IMR-90 (cell line): Measurements from ENCODE around the gene NKAIN4. TPM values are rescaled to one million over a fixed set of nuclear protein-coding genes. Genes with fewer than 3 reads are reported as not detected.

Experiments used
- ATAC-seq: fragments of 200-7000 bp; cut with Tn5 transposase; 2 replicates; pipeline ENCODE4 v1.9.1; 2020; ENCODE audit warnings: low read depth, mild to moderate bottlenecking, moderate library complexity
- BruUV-seq: library from RNA; stranded (reverse); fragments of 400-500 nt; replicated peaks from 2 replicates; lab custom pipeline; 2021; lab: Mats Ljungman, UMichigan
- CTCF ChIA-PET: fragments of 300-600 bp; formaldehyde crosslinking; extraction: SDS; loops from one replicate; lab custom pipeline; 2021; ENCODE audit warnings: antibody characterized with exemption; lab: Yijun Ruan, JAX
- POLR2A ChIA-PET: fragments of 300-600 bp; sonication (Branson Sonifier 250); formaldehyde crosslinking; loops from one replicate; lab custom pipeline; 2022; ENCODE audit warnings: antibody characterized with exemption; ENCODE audit not compliant: unreplicated experiment; lab: Charles Lee
- DNase-seq: peaks from one replicate; pipeline ENCODE4 v3.0.0; 2013
- H2AFZ ChIP-seq: replicated peaks from 2 replicates; pipeline ENCODE3; 2013; ENCODE audit warnings: low read length, mild to moderate bottlenecking; ENCODE audit not compliant: poor library complexity
- H2AK5ac ChIP-seq: 2 replicates; pipeline ENCODE4 v1.6.1; 2013; ENCODE audit warnings: low read depth, low read length, inconsistent platforms
- H2AK9ac ChIP-seq: replicated peaks from 2 replicates; pipeline ENCODE3; 2013; ENCODE audit warnings: mild to moderate bottlenecking, low read depth, low read length, moderate library complexity; ENCODE audit not compliant: poor library complexity
- H2BK120ac ChIP-seq: 2 replicates; pipeline ENCODE4 v1.6.1; 2013; ENCODE audit warnings: low read depth, low read length, inconsistent platforms
- H2BK15ac ChIP-seq: 3 replicates; pipeline ENCODE4 v1.6.1; 2013; ENCODE audit warnings: low read depth, low read length, inconsistent platforms
- H2BK20ac ChIP-seq: 2 replicates; pipeline ENCODE4 v1.6.1; 2013; ENCODE audit warnings: low read depth, mild to moderate bottlenecking, inconsistent platforms, low read length, moderate library complexity
- H2BK5ac ChIP-seq: 2 replicates; pipeline ENCODE4 v1.6.1; 2013; ENCODE audit warnings: mild to moderate bottlenecking, low read depth, low read length, inconsistent platforms; ENCODE audit not compliant: poor library complexity, severe bottlenecking
- H3K14ac ChIP-seq: replicated peaks from 2 replicates; pipeline ENCODE4 v1.6.1; 2013; ENCODE audit warnings: low read depth, low read length, inconsistent platforms
- H3K18ac ChIP-seq: 2 replicates; pipeline ENCODE4 v1.6.1; 2013; ENCODE audit warnings: low read depth, low read length, control low read depth
- H3K23ac ChIP-seq: 2 replicates; pipeline ENCODE4 v1.6.1; 2013; ENCODE audit warnings: low read depth, low read length, inconsistent platforms
- H3K27ac ChIP-seq: 2 replicates; pipeline ENCODE4 v1.5.1; 2013; ENCODE audit warnings: mild to moderate bottlenecking, control low read depth, low read length; ENCODE audit not compliant: insufficient read depth
- H3K27me3 ChIP-seq: 2 replicates; pipeline ENCODE4 v1.6.1; 2013; ENCODE audit warnings: low read length; ENCODE audit not compliant: control insufficient read depth, insufficient read depth
- H3K36me3 ChIP-seq: 2 replicates; pipeline ENCODE4 v1.6.1; 2013; ENCODE audit warnings: low read length, mixed read lengths; ENCODE audit not compliant: control insufficient read depth, insufficient read depth
- H3K4ac ChIP-seq: 2 replicates; pipeline ENCODE4 v1.6.1; 2013; ENCODE audit warnings: low read depth, low read length, inconsistent platforms
- H3K4me1 ChIP-seq: 2 replicates; pipeline ENCODE4 v1.6.1; 2013; ENCODE audit warnings: low read length, mixed read lengths; ENCODE audit not compliant: control insufficient read depth, insufficient read depth
- H3K4me2 ChIP-seq: 2 replicates; pipeline ENCODE4 v1.6.1; 2013; ENCODE audit warnings: low read depth, mild to moderate bottlenecking, control low read depth, low read length, moderate library complexity
- H3K4me3 ChIP-seq: 2 replicates; pipeline ENCODE4 v1.5.1; 2013; ENCODE audit warnings: low read depth, mild to moderate bottlenecking, control low read depth, low read length, moderate library complexity; ENCODE audit not compliant: insufficient read depth
- H3K56ac ChIP-seq: 2 replicates; pipeline ENCODE4 v1.6.1; 2013; ENCODE audit warnings: low read length, inconsistent platforms; ENCODE audit not compliant: insufficient read depth; ENCODE audit errors: extremely low read depth
- H3K79me1 ChIP-seq, 2 experiments: 2 replicates each; pipeline ENCODE4 v1.6.1; 2013; ENCODE audit warnings: low read length in 2 of 2, inconsistent platforms in 1 of 2, low read depth in 1 of 2
- H3K9ac ChIP-seq: 2 replicates; pipeline ENCODE4 v1.6.1; 2013; ENCODE audit warnings: low read depth, low read length, control low read depth
- H3K9me1 ChIP-seq: 2 replicates; pipeline ENCODE4 v1.6.1; 2013; ENCODE audit warnings: low read length, inconsistent platforms; ENCODE audit not compliant: insufficient read depth
- H3K9me3 ChIP-seq: 2 replicates; pipeline ENCODE4 v1.6.1; 2013; ENCODE audit warnings: low read length; ENCODE audit not compliant: control insufficient read depth, insufficient read depth
- H4K20me1 ChIP-seq: 2 replicates; pipeline ENCODE4 v1.6.1; 2013; ENCODE audit warnings: low read length, inconsistent platforms; ENCODE audit not compliant: insufficient read depth
- H4K5ac ChIP-seq: 2 replicates; pipeline ENCODE4 v1.6.1; 2013; ENCODE audit warnings: mild to moderate bottlenecking, low read depth, low read length, control low read depth
- H4K8ac ChIP-seq, 2 experiments: 2 replicates each; pipeline ENCODE4 v1.6.1; 2013; ENCODE audit warnings: low read depth in 2 of 2, low read length in 2 of 2, control low read depth in 1 of 2, inconsistent platforms in 1 of 2
- H4K91ac ChIP-seq: 2 replicates; pipeline ENCODE4 v1.6.1; 2013; ENCODE audit warnings: low read depth, low read length, inconsistent platforms; ENCODE audit not compliant: insufficient read depth
- BHLHE40 ChIP-seq: fragments of 150-350 bp; IDR thresholded peaks from 2 replicates; pipeline ENCODE4 v1.6.1; 2016; ENCODE audit warnings: mild to moderate bottlenecking, low read depth, low read length
- CEBPB ChIP-seq: IDR thresholded peaks from 2 replicates; pipeline ENCODE4 v1.6.1; 2012; ENCODE audit warnings: low read depth, low read length, improper control_type of control experiment
- CHD1 ChIP-seq: IDR thresholded peaks from 2 replicates; pipeline ENCODE4 v1.6.1; 2012; ENCODE audit warnings: low read depth, low read length, improper control_type of control experiment
- FOS ChIP-seq: fragments of 150-350 bp; IDR thresholded peaks from 2 replicates; pipeline ENCODE4 v1.6.1; 2016; ENCODE audit warnings: low read depth, low read length
- MAZ ChIP-seq: IDR thresholded peaks from 2 replicates; pipeline ENCODE4 v1.6.1; 2012; ENCODE audit warnings: low read depth, mild to moderate bottlenecking, low read length, improper control_type of control experiment, moderate library complexity, borderline replicate concordance
- MXI1 ChIP-seq: IDR thresholded peaks from 2 replicates; pipeline ENCODE4 v1.6.1; 2012; ENCODE audit warnings: low read depth, mild to moderate bottlenecking, low read length, moderate library complexity, borderline replicate concordance
- NFE2L2 ChIP-seq: fragments of 150-350 bp; IDR thresholded peaks from 2 replicates; pipeline ENCODE4 v1.6.1; 2016; ENCODE audit warnings: low read depth, mild to moderate bottlenecking, low read length
- POLR2A ChIP-seq: IDR thresholded peaks from 2 replicates; pipeline ENCODE4 v1.6.1; 2012; ENCODE audit warnings: mild to moderate bottlenecking, low read depth, low read length
- RAD21 ChIP-seq: IDR thresholded peaks from 2 replicates; pipeline ENCODE4 v1.6.1; 2012; ENCODE audit warnings: low read length, improper control_type of control experiment
- RCOR1 ChIP-seq: IDR thresholded peaks from 2 replicates; pipeline ENCODE4 v1.6.1; 2012; ENCODE audit warnings: mild to moderate bottlenecking, low read length, improper control_type of control experiment; ENCODE audit not compliant: insufficient replicate concordance
- RFX5 ChIP-seq: IDR thresholded peaks from 2 replicates; pipeline ENCODE4 v1.8.0; 2012; ENCODE audit warnings: low read depth, mild to moderate bottlenecking, low read length, moderate library complexity
- SMC3 ChIP-seq: fragments of 150-350 bp; IDR thresholded peaks from 2 replicates; pipeline ENCODE4 v1.6.1; 2016; ENCODE audit warnings: low read depth, mild to moderate bottlenecking, antibody characterized with exemption, low read length, moderate library complexity
- WGBS, 2 experiments: methylation state at CpG; one replicate each; pipeline versions ENCODE4 v1.1.5 to v1.1.7; 2013; ENCODE audit warnings: missing lambda C conversion rate in 2 of 2; ENCODE audit not compliant: insufficient read length in 1 of 2; ENCODE audit errors: extremely low coverage in 2 of 2; 5-methylcytosine and 5-hydroxymethylcytosine counted together
- dilution Hi-C: fragments of 300-500 bp; cut with HindIII; formaldehyde crosslinking; loops from one replicate; pipeline ENCODE4 v1.14.3; 2018; ENCODE audit warnings: low sequenced_read_pairs; ENCODE audit not compliant: unreplicated experiment
- in situ Hi-C: fragments of 300-500 bp; cut with MboI; formaldehyde crosslinking; loops from 3 replicates; pipeline ENCODE4 v1.14.3; 2019; ENCODE audit warnings: low sequenced_read_pairs, inconsistent platforms, mixed read lengths
- intact Hi-C: fragments of 100-400 bp; cut with micrococcal nuclease; formaldehyde crosslinking; loops from 2 replicates; pipeline ENCODE4 v1.10.0; 2022
- polyA plus RNA-seq, 3 experiments: library from polyadenylated mRNA; depleted of rRNA; stranded (reverse); fragments of >200 nt; gene quantifications; 2 replicates each; pipeline ENCODE4 v1.2.3, GENCODE V29; 2012; ENCODE audit warnings: low replicate concordance in 1 of 3
- total RNA-seq: library from RNA; depleted of rRNA; stranded (reverse); fragments of >200 nt; gene quantifications from 2 replicates; pipeline ENCODE4 v1.2.3, GENCODE V29; 2012
- TF ChIP-seq, protein P1 (sequence below): fragments of 150-350 bp; IDR thresholded peaks from 2 replicates; pipeline ENCODE4 v1.6.1; 2016; ENCODE audit warnings: low read depth, mild to moderate bottlenecking, low read length, moderate library complexity, borderline replicate concordance
- TF ChIP-seq, protein P2 (sequence below): fragments of 150-350 bp; IDR thresholded peaks from 2 replicates; pipeline ENCODE4 v1.6.1; 2017; ENCODE audit warnings: mild to moderate bottlenecking, antibody characterized with exemption, low read length, low read depth
- TF ChIP-seq, protein P3 (sequence below): conservative IDR thresholded peaks from 2 replicates; pipeline ENCODE4 v1.5.1; 2012; ENCODE audit warnings: mild to moderate bottlenecking, low read depth, low read length, improper control_type of control experiment

Gene NKAIN4
- total and polyA plus RNA-seq, 2 of the 4 experiments (the other 2 are of a cell fraction) = not detected

DNA sequence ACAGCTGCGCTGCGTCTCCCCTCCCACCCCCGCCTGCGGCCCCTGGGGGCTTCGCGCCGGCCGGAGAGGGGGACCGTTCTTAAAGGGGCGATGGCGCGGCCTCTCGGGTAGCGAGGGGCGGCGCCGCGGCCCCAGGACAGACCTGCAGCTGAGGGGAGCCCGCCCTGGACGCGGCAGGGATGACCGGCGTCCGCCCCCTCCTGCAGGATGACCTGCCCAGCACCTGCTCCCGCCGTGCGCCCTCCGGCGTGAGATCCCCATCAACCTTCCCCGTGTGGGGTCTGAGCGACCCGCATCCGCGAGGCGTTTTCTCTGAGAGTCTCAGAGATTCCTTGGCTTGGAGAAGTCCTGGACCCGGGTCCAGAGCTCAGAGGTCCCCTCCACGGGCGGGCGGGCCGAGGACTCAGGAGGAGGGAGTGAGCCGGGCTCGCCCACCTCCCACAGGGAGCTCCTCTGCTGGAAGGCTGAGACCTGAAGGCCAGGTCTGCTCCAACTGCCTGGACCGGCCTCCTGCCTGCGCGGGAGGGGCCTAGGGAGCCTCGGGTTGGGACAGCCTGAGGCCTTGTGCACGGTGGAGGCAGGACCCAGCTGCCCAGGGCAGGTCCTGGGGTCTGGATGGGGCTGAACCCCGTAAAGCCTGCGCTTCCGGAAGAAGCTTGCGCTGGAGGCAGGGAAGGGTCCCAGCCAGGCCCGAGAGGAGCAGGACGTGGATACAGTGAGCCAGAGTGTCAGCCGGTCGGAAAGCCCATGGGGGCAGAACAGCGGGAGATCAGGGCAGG lies 532 bp upstream of the NKAIN4 start:
- POLR2A ChIA-PET = no interaction called here
- H2BK5ac ChIP-seq = no peak overlapping the region
- no peak overlapping the region for H2BK20ac ChIP-seq
- peaks cover 2% of the 10 kb centered on the region; the same call in 1 of the 2 replicates for H3K9me3 ChIP-seq
- H2BK120ac ChIP-seq = no peak overlapping the region
- H3K79me1 ChIP-seq = no peaks in the 10 kb centered on the region
- no peak overlapping the region for H3K56ac ChIP-seq
- BruUV-seq = no TSS peak
- DNase-seq (no peak), ATAC-seq (no peak)
- H2BK15ac ChIP-seq = no peak overlapping the region
- WGBS, 2 experiments = 14% methylated on average over 25 of the region's 56 CpGs; no CpG with 5 or more reads in 1 of the 2 experiments
- H3K36me3 ChIP-seq = no peaks in the 10 kb centered on the region
- H3K9ac ChIP-seq = no peak overlapping the region
- no peak overlapping the region for H3K4me3 ChIP-seq
- no peak overlapping the region for H3K4me2 ChIP-seq
- no peak overlapping the region for H3K18ac ChIP-seq
- no peaks in the 10 kb centered on the region for H3K4me1 ChIP-seq
- no peak overlapping the region for H3K27ac ChIP-seq
- no peaks in the 10 kb centered on the region for H3K9me1 ChIP-seq
- H4K20me1 ChIP-seq = no peaks in the 10 kb centered on the region; the same call in 1 of the 2 replicates
- CTCF ChIA-PET = interaction anchor here (1.7 kb wide), 1 partner anchor 31 kb away, joined by 5 read pairs; no protein-coding TSS in a partner anchor
- no peak overlapping the region for H2AFZ ChIP-seq
- H4K91ac ChIP-seq = no peak overlapping the region
- peaks cover 84% of the 10 kb centered on the region for H3K27me3 ChIP-seq
- no peak overlapping the region for H4K5ac ChIP-seq
- H3K14ac ChIP-seq = no peak overlapping the region
- no peak overlapping the region for H3K23ac ChIP-seq
- no peak overlapping the region for H3K4ac ChIP-seq
- no peak overlapping the region for H4K8ac ChIP-seq
- no peak overlapping the region for H2AK5ac ChIP-seq
- no peak overlapping the region for H2AK9ac ChIP-seq
- dilution Hi-C loops (no loop called here), intact Hi-C loops (no loop called here), in situ Hi-C loops (no loop called here)
- TF ChIP-seq POLR2A (no peak), RFX5 (no peak), SMC3 (no peak), CEBPB (no peak), MAZ (no peak), RCOR1 (no peak), FOS (no peak), NFE2L2 (no peak), MXI1 (no peak), RAD21 (no peak), BHLHE40 (no peak), CHD1 (no peak)
- TF ChIP-seq, protein P1, sequence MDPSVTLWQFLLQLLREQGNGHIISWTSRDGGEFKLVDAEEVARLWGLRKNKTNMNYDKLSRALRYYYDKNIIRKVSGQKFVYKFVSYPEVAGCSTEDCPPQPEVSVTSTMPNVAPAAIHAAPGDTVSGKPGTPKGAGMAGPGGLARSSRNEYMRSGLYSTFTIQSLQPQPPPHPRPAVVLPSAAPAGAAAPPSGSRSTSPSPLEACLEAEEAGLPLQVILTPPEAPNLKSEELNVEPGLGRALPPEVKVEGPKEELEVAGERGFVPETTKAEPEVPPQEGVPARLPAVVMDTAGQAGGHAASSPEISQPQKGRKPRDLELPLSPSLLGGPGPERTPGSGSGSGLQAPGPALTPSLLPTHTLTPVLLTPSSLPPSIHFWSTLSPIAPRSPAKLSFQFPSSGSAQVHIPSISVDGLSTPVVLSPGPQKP = no peak
- TF ChIP-seq, protein P2, sequence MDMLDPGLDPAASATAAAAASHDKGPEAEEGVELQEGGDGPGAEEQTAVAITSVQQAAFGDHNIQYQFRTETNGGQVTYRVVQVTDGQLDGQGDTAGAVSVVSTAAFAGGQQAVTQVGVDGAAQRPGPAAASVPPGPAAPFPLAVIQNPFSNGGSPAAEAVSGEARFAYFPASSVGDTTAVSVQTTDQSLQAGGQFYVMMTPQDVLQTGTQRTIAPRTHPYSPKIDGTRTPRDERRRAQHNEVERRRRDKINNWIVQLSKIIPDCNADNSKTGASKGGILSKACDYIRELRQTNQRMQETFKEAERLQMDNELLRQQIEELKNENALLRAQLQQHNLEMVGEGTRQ = no peak
- TF ChIP-seq, protein P3, sequence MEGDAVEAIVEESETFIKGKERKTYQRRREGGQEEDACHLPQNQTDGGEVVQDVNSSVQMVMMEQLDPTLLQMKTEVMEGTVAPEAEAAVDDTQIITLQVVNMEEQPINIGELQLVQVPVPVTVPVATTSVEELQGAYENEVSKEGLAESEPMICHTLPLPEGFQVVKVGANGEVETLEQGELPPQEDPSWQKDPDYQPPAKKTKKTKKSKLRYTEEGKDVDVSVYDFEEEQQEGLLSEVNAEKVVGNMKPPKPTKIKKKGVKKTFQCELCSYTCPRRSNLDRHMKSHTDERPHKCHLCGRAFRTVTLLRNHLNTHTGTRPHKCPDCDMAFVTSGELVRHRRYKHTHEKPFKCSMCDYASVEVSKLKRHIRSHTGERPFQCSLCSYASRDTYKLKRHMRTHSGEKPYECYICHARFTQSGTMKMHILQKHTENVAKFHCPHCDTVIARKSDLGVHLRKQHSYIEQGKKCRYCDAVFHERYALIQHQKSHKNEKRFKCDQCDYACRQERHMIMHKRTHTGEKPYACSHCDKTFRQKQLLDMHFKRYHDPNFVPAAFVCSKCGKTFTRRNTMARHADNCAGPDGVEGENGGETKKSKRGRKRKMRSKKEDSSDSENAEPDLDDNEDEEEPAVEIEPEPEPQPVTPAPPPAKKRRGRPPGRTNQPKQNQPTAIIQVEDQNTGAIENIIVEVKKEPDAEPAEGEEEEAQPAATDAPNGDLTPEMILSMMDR = no peak
